RWPE2 (cell line): ENCODE data around the gene RNPC3.
A peak's percentile ranks its signal among the peaks of the same experiment; 100 is the strongest.

Source experiments
- ATAC-seq: fragments of 200-7000 bp; cut with Tn5 transposase; 3 replicates; pipeline ENCODE4 v1.9.1; 2021; ENCODE audit warnings: low read depth
- DNase-seq: peaks from one replicate; pipeline ENCODE4 v3.0.0-alpha.2; 2020; ENCODE audit warnings: low spot score
- H3K27ac ChIP-seq: fragments of 450-650 bp; 2 replicates; pipeline ENCODE4 v1.5.1; 2017; ENCODE audit warnings: mild to moderate bottlenecking; ENCODE audit not compliant: poor library complexity, severe bottlenecking
- H3K27me3 ChIP-seq: fragments of 250-450 bp; sonication (Bioruptor Pico); 2 replicates; pipeline ENCODE4 v1.5.1; 2021; ENCODE audit warnings: mild to moderate bottlenecking, moderate library complexity; ENCODE audit not compliant: insufficient read depth, poor library complexity, severe bottlenecking
- H3K36me3 ChIP-seq: fragments of 250-450 bp; sonication (Bioruptor Pico); 2 replicates; pipeline ENCODE4 v1.5.1; 2020; ENCODE audit warnings: low read depth, mild to moderate bottlenecking, moderate library complexity
- H3K4me1 ChIP-seq: fragments of 250-450 bp; sonication (Bioruptor Pico); 2 replicates; pipeline ENCODE4 v1.5.1; 2021; ENCODE audit warnings: mild to moderate bottlenecking, moderate library complexity; ENCODE audit not compliant: insufficient read depth, poor library complexity, severe bottlenecking
- H3K4me3 ChIP-seq: fragments of 250-450 bp; sonication (Bioruptor Pico); 2 replicates; pipeline ENCODE4 v1.5.1; 2021; ENCODE audit warnings: mild to moderate bottlenecking, moderate library complexity; ENCODE audit not compliant: severe bottlenecking
- H3K9me3 ChIP-seq: fragments of 250-450 bp; sonication (Bioruptor Pico); 2 replicates; pipeline ENCODE4 v1.5.1; 2021; ENCODE audit warnings: mild to moderate bottlenecking, moderate library complexity; ENCODE audit not compliant: severe bottlenecking
- TF ChIP-seq, protein P1 (sequence below): fragments of 450-650 bp; IDR thresholded peaks from one replicate; pipeline ENCODE4 v1.5.1; 2017; ENCODE audit warnings: mild to moderate bottlenecking, moderate library complexity; ENCODE audit not compliant: poor library complexity, severe bottlenecking

Gene RNPC3

GRCh38 chr1:103516283-103516682 is 9.2 kb upstream of the RNPC3 start:
- Histone ChIP-seq H3K9me3 (no peaks in the 10 kb centered on the region), H3K4me1 (peaks cover 27% of the 10 kb centered on the region), H3K27me3 (no peaks in the 10 kb centered on the region), H3K27ac (peak overlapping the region; percentile 89), H3K36me3 (no peaks in the 10 kb centered on the region), H3K4me3 (no peak overlapping the region)
- TF ChIP-seq, protein P1, sequence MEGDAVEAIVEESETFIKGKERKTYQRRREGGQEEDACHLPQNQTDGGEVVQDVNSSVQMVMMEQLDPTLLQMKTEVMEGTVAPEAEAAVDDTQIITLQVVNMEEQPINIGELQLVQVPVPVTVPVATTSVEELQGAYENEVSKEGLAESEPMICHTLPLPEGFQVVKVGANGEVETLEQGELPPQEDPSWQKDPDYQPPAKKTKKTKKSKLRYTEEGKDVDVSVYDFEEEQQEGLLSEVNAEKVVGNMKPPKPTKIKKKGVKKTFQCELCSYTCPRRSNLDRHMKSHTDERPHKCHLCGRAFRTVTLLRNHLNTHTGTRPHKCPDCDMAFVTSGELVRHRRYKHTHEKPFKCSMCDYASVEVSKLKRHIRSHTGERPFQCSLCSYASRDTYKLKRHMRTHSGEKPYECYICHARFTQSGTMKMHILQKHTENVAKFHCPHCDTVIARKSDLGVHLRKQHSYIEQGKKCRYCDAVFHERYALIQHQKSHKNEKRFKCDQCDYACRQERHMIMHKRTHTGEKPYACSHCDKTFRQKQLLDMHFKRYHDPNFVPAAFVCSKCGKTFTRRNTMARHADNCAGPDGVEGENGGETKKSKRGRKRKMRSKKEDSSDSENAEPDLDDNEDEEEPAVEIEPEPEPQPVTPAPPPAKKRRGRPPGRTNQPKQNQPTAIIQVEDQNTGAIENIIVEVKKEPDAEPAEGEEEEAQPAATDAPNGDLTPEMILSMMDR = no peak
- DNase-seq (no peak), ATAC-seq (no peak; the same call in 2 of the 3 replicates)

DNA sequence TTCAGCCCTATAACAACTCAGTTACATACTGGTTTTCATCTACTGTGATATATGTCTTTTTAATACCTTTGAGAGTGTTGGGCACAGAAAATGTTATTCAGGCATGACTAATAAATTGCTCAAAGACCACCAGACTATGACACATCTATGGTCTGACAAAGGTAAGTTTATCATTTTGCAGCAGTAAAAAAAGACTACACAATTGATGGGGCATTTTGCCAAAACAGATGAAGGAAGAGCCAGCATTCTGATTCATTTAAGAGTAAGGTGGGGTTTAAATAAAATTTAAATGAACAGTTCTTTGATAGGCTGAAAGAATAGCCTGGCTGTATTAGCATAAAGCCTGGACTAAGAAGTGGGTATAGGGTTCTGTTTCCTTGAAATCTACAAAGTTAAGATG is 8.8 kb upstream of the RNPC3 start:
- Histone ChIP-seq H3K36me3 (no peaks in the 10 kb centered on the region), H3K27me3 (no peaks in the 10 kb centered on the region), H3K9me3 (no peaks in the 10 kb centered on the region), H3K27ac (peak overlapping the region; percentile 89), H3K4me3 (no peak overlapping the region), H3K4me1 (peaks cover 27% of the 10 kb centered on the region)
- ATAC-seq = peak; percentile 86
- TF ChIP-seq, protein P1 = no peak
- DNase-seq = no peak

- H3K4me1 ChIP-seq = peaks cover 27% of the 10 kb centered on the region
- H3K27ac ChIP-seq = peak overlapping the region; percentile 89
- ATAC-seq (peak; percentile 61; the same call in 2 of the 3 replicates), DNase-seq (no peak)
- H3K36me3 ChIP-seq = no peaks in the 10 kb centered on the region
- no peak overlapping the region for H3K4me3 ChIP-seq
- TF ChIP-seq, protein P1 = no peak
- H3K27me3 ChIP-seq = no peaks in the 10 kb centered on the region
- H3K9me3 ChIP-seq = no peaks in the 10 kb centered on the region
Observed at GRCh38 chr1:103517380-103518047, 8.0 kb upstream of the RNPC3 start.

DNA sequence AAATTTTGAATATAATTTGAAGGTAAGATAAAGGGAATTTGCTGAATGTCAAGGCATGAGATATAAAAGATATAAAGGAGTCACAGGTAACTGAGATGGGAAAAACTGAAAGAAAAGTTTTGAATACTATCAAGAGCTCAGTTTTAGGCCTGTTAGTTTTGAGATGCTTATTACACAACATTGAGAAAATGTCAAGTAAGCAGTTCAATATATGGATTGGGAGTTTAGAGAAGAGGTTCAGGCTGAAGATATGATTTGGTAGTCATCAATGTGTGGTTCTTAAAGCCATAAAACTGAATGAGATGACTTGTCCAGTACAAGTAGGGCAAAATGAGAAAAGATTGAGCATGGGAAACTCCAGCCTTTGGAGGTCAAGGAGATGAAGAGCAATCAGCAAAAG is 4.7 kb upstream of the RNPC3 start:
- peaks cover 18% of the 10 kb centered on the region for H3K4me1 ChIP-seq
- TF ChIP-seq, protein P1 = no peak
- H3K4me3 ChIP-seq = no peak overlapping the region
- H3K27ac ChIP-seq = no peak overlapping the region
- no peak for ATAC-seq
- no peak for DNase-seq
- no peaks in the 10 kb centered on the region for H3K36me3 ChIP-seq
- no peaks in the 10 kb centered on the region for H3K27me3 ChIP-seq
- H3K9me3 ChIP-seq = no peaks in the 10 kb centered on the region

GRCh38 chr1:103523346-103523745 is 2.2 kb upstream of the RNPC3 start:
- peaks cover 13% of the 10 kb centered on the region for H3K36me3 ChIP-seq
- no peaks in the 10 kb centered on the region for H3K9me3 ChIP-seq
- DNase-seq (no peak), ATAC-seq (no peak)
- H3K4me3 ChIP-seq = no peak overlapping the region
- TF ChIP-seq, protein P1 = no peak
- H3K27ac ChIP-seq = no peak overlapping the region
- no peaks in the 10 kb centered on the region for H3K27me3 ChIP-seq
- peaks cover 6% of the 10 kb centered on the region for H3K4me1 ChIP-seq
